ENCODE measurements around the gene CNFN.
"Not testable (repeated sequence)": the region's sequence is repeated elsewhere in the genome, so short reads cannot be mapped to it uniquely, and the experiment has no call there.

CNFN gene

GRCh38 chr19:42353341-42354015, 36.6 kb downstream of the CNFN start:
- H3K27ac ChIP-seq = no peak overlapping the region

GRCh38 chr19:42352301-42353259, 37.5 kb downstream of the CNFN start:
- DNase-seq (ENCODE audit: low read depth, low spot score) = no peak
- H3K27ac ChIP-seq = no peak overlapping the region

More at GRCh38 chr19:42353341-42354015, 36.6 kb downstream of the CNFN start:
- no peak for DNase-seq (ENCODE audit: low read depth, low spot score)

GRCh38 chr19:42351079-42351735, 38.9 kb downstream of the CNFN start:
- DNase-seq (ENCODE audit: low read depth, low spot score) = no peak
- H3K27ac ChIP-seq = no peak overlapping the region

GRCh38 chr19:42350417-42350816, 39.7 kb downstream of the CNFN start:
- H3K27ac ChIP-seq = no peak overlapping the region
- DNase-seq (ENCODE audit: low read depth, low spot score) = no peak

GRCh38 chr19:42349378-42350107, 40.6 kb downstream of the CNFN start:
- DNase-seq (ENCODE audit: low read depth, low spot score) = no peak
- H3K27ac ChIP-seq = no peak overlapping the region

GRCh38 chr19:42348211-42348610, 41.9 kb downstream of the CNFN start:
- no peak overlapping the region for H3K27ac ChIP-seq
- no peak for DNase-seq (ENCODE audit: low read depth, low spot score)

GRCh38 chr19:42345191-42345812, 44.8 kb downstream of the CNFN start:
- H3K27ac ChIP-seq = no peak overlapping the region
- DNase-seq (ENCODE audit: low read depth, low spot score) = no peak

- no peak for DNase-seq (ENCODE audit: low read depth, low spot score)
- H3K27ac ChIP-seq = no peak overlapping the region
Observed at GRCh38 chr19:42344336-42344893, 45.7 kb downstream of the CNFN start.

- DNase-seq (ENCODE audit: low read depth, low spot score) = no peak
- no peak overlapping the region for H3K27ac ChIP-seq
Observed at GRCh38 chr19:42343344-42344110, 46.6 kb downstream of the CNFN start.

GRCh38 chr19:42339922-42340321, 50.2 kb downstream of the CNFN start:
- DNase-seq (ENCODE audit: low read depth, low spot score); H3K27ac ChIP-seq: not testable (repeated sequence)

- not testable (repeated sequence) for H3K27ac ChIP-seq; DNase-seq (ENCODE audit: low read depth, low spot score)
Observed at GRCh38 chr19:42339126-42339860, 50.8 kb downstream of the CNFN start.

Measured in epithelial cell of prostate (primary cell).